RWPE2 (cell line): ENCODE measurements around the gene COPE.

Experiments used
- ATAC-seq: fragments of 200-7000 bp; cut with Tn5 transposase; 3 replicates; pipeline ENCODE4 v1.9.1; 2021; ENCODE audit warnings: low read depth
- DNase-seq: peaks from one replicate; pipeline ENCODE4 v3.0.0-alpha.2; 2020; ENCODE audit warnings: low spot score
- H3K27ac ChIP-seq: fragments of 450-650 bp; 2 replicates; pipeline ENCODE4 v1.5.1; 2017; ENCODE audit warnings: mild to moderate bottlenecking; ENCODE audit not compliant: poor library complexity, severe bottlenecking
- H3K27me3 ChIP-seq: fragments of 250-450 bp; sonication (Bioruptor Pico); 2 replicates; pipeline ENCODE4 v1.5.1; 2021; ENCODE audit warnings: mild to moderate bottlenecking, moderate library complexity; ENCODE audit not compliant: insufficient read depth, poor library complexity, severe bottlenecking
- H3K36me3 ChIP-seq: fragments of 250-450 bp; sonication (Bioruptor Pico); 2 replicates; pipeline ENCODE4 v1.5.1; 2020; ENCODE audit warnings: low read depth, mild to moderate bottlenecking, moderate library complexity
- H3K4me1 ChIP-seq: fragments of 250-450 bp; sonication (Bioruptor Pico); 2 replicates; pipeline ENCODE4 v1.5.1; 2021; ENCODE audit warnings: mild to moderate bottlenecking, moderate library complexity; ENCODE audit not compliant: insufficient read depth, poor library complexity, severe bottlenecking
- H3K4me3 ChIP-seq: fragments of 250-450 bp; sonication (Bioruptor Pico); 2 replicates; pipeline ENCODE4 v1.5.1; 2021; ENCODE audit warnings: mild to moderate bottlenecking, moderate library complexity; ENCODE audit not compliant: severe bottlenecking
- H3K9me3 ChIP-seq: fragments of 250-450 bp; sonication (Bioruptor Pico); 2 replicates; pipeline ENCODE4 v1.5.1; 2021; ENCODE audit warnings: mild to moderate bottlenecking, moderate library complexity; ENCODE audit not compliant: severe bottlenecking
- CTCF ChIP-seq: fragments of 450-650 bp; IDR thresholded peaks from one replicate; pipeline ENCODE4 v1.5.1; 2017; ENCODE audit warnings: mild to moderate bottlenecking, moderate library complexity; ENCODE audit not compliant: poor library complexity, severe bottlenecking

Gene COPE

GRCh38 chr19:18867751-18868150 is 51.4 kb downstream of the COPE start:
- Histone ChIP-seq H3K36me3 (peaks cover 44% of the 10 kb centered on the region), H3K4me1 (no peaks in the 10 kb centered on the region), H3K27me3 (no peaks in the 10 kb centered on the region), H3K27ac (no peak overlapping the region), H3K4me3 (no peak overlapping the region), H3K9me3 (no peaks in the 10 kb centered on the region)
- DNase-seq (peak; percentile 46), ATAC-seq (no peak)
- TF ChIP-seq CTCF: no peak

GRCh38 chr19:18867199-18867598 is 52.0 kb downstream of the COPE start:
- no peak overlapping the region for H3K4me3 ChIP-seq
- peak; percentile 44 for DNase-seq
- H3K36me3 ChIP-seq: peaks cover 50% of the 10 kb centered on the region
- H3K27ac ChIP-seq: no peak overlapping the region
- H3K9me3 ChIP-seq: no peaks in the 10 kb centered on the region
- H3K4me1 ChIP-seq: peaks cover 4% of the 10 kb centered on the region
- no peaks in the 10 kb centered on the region for H3K27me3 ChIP-seq
- no peak for ATAC-seq
- no peak for TF ChIP-seq CTCF

GRCh38 chr19:18866800-18867123 is 52.4 kb downstream of the COPE start:
- DNase-seq: no peak
- Histone ChIP-seq H3K27ac (no peak overlapping the region), H3K4me3 (no peak overlapping the region), H3K36me3 (peaks cover 54% of the 10 kb centered on the region), H3K4me1 (peaks cover 5% of the 10 kb centered on the region), H3K9me3 (no peaks in the 10 kb centered on the region), H3K27me3 (no peaks in the 10 kb centered on the region)
- peak; percentile 77 for TF ChIP-seq CTCF
- no peak for ATAC-seq

- peak; percentile 74 for ATAC-seq
- TF ChIP-seq CTCF: peak; percentile 95
- Histone ChIP-seq H3K9me3 (no peaks in the 10 kb centered on the region), H3K4me1 (peaks cover 5% of the 10 kb centered on the region), H3K27me3 (no peaks in the 10 kb centered on the region), H3K27ac (no peak overlapping the region), H3K4me3 (no peak overlapping the region), H3K36me3 (peaks cover 60% of the 10 kb centered on the region)
- peak; percentile 51 for DNase-seq
These were observed 53.0 kb downstream of the COPE start for GRCh38 chr19:18865973-18866799.
